Kidney glomerular epithelial cell (primary cell): ENCODE results near the gene RNF215.
A peak's percentile ranks its signal among the peaks of the same experiment; 100 is the strongest.

Experiments used
- DNase-seq: peaks from one replicate; lab custom pipeline; 2025; lab: John Stamatoyannopoulos, UW

The RNF215 gene

DNA sequence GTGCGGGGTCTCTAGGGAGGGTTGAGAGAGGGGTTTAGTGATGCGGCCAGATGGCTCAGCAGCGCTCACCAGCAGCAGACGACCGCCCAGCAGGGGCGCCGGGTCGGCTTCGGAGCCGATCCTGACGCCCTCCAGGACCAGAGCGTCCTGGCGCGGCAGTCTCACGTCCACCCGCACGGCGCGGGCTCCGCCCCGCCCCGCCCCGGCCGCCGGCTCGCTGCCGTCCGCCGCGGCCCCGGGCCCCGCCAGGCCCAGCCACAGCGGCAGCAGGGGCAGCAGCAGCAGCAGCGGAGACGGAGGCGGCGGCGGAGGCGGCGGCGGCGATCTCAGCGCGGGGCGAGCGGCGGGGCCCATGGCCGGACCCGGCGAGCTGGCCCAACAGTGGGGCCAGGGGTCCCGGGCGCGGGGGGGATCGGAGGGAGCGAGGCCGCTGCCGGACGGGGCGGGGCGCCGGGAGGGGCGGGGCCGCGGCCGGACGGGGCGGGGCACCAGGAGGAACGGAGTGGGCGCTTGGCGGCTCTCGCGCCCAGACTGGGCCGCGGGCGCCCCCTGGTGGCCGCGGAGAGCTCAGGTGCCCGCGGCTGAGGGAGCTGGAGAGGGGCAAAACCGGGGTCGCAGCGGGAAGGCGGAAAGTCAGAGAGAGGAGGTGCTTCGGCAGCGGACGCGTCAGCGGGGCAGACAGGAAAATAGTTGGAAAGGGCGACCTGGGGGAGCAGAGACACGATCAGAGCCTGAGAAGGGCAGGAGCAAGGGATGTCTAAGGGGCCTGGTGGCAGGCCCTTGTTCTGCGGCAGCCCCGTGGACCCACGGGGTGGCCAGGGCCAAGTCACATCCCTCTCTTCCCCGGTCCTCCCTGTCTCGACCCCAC is at the start of gene RNF215:
Gene RNF215, minus strand, starts transcription at position 452 of the 868 bp plus-strand sequence. Its CDS starts 98 bp downstream, at position 354.
- peak; percentile 66 for DNase-seq

- DNase-seq, result no peak
Measured at GRCh38 chr22:30436196-30436595, 49.0 kb upstream of the RNF215 start.

- no peak for DNase-seq
Measured at GRCh38 chr22:30435674-30436126, 48.5 kb upstream of the RNF215 start.

GRCh38 chr22:30434843-30435242 is 47.6 kb upstream of the RNF215 start:
- DNase-seq, result no peak

DNA sequence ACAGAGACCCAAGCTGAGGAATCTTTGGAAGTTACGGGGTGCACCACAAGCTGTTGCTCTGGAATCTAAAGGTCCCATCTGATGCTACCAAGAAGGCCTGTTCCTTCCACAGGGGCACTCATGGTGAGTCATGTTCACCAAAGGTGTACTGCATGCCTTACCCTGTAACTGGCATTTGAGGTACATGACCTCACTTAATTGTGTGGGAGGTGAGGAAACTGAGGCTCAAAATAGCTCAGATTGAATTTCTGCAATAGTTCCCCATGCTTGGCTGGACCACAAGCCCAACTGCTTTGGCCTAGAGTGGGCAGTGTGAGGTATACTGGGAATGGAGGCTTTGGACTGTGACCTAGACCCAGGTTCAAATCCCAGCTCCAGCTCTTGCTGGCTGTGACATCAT is 46.6 kb upstream of the RNF215 start:
- DNase-seq, result no peak

DNA sequence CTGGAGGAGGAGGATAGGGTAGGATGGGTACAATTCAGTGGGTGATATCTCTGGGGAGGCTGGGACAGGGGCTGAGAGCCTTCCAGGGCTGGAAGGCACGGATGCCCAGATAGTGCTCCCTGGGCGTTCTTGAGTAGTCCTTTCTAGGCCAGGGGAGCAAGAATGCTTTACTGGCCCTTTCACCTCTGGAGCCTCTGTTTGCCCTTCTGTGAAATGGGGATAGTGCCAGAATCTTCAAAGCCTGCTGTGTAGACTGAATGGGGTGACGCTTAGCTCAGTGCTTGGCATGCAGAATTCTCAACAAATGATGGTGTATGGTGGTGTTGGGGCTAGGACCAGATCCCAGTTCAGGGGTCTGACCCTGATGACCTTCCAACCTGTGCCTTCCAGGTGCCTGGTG is 46.0 kb upstream of the RNF215 start:
- DNase-seq, result no peak

DNA sequence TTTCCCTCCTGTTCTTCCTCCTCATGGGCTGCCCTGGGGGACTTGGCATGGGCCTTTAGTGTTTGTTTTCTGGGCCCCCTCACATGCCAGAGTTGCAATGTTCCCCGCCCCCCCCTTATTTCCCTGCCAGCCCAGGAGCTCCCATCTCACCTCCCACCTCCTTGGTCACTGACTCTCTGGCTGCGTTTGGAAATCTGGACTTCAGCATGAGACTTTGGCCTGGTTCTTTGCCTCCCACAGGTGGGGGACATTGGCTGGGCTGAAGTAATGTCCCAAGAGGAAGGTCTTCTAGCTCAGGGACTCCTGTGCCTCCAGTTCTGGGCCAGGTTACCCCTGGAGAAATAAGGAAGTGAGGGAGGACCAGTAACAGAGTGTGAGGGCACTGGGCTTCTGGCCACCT is 45.3 kb upstream of the RNF215 start:
- DNase-seq, result no peak

- DNase-seq, result no peak
Measured at GRCh38 chr22:30432096-30432495, 44.9 kb upstream of the RNF215 start.

- no peak for DNase-seq
Measured at GRCh38 chr22:30430933-30431332, 43.7 kb upstream of the RNF215 start.

GRCh38 chr22:30429887-30430286 is 42.7 kb upstream of the RNF215 start:
- DNase-seq, result no peak

- DNase-seq, result no peak
Measured at GRCh38 chr22:30427871-30428270, 40.7 kb upstream of the RNF215 start.

DNA sequence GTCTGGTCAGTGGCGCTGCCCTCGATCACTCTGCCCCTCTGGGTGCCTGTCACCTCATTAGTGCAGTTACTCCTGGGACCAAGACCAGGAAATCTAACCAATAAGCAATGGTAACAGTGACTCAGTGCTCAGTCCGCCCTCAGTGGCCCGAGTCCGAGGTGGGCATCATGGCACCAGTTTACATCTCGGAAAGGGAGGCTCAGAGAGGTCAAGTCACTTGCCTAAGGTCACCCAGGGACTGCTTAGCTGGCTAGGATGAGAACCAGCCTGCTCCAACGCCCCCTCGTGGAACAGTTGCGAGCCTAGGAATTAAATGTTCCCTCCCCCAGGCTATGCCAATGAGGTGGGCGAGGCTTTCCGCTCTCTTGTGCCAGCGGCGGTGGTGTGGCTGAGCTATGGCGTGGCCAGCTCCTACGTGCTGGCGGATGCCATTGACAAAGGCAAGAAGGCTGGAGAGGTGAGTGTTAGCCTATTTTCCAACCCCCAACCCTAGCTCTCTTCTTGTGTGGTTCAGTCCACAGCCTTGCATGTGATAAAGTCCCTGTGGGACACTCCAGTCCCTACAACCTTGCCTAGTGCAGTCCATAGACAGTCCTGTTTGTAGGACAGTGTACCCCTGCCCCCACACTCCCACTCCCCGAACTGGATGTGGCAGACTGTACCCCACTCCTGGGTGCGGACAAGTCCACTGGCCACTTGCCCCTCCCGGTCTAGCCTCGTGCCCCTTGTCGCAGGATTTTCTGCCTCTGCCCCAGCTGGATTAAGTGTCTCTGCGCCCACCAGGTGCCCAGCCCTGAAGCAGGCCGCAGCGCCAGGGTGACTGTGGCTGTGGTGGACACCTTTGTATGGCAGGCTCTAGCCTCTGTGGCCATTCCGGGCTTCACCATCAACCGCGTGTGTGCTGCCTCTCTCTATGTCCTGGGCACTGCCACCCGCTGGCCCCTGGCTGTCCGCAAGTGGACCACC is 39.5 kb upstream of the RNF215 start:
- DNase-seq, result peak; percentile 63

DNA sequence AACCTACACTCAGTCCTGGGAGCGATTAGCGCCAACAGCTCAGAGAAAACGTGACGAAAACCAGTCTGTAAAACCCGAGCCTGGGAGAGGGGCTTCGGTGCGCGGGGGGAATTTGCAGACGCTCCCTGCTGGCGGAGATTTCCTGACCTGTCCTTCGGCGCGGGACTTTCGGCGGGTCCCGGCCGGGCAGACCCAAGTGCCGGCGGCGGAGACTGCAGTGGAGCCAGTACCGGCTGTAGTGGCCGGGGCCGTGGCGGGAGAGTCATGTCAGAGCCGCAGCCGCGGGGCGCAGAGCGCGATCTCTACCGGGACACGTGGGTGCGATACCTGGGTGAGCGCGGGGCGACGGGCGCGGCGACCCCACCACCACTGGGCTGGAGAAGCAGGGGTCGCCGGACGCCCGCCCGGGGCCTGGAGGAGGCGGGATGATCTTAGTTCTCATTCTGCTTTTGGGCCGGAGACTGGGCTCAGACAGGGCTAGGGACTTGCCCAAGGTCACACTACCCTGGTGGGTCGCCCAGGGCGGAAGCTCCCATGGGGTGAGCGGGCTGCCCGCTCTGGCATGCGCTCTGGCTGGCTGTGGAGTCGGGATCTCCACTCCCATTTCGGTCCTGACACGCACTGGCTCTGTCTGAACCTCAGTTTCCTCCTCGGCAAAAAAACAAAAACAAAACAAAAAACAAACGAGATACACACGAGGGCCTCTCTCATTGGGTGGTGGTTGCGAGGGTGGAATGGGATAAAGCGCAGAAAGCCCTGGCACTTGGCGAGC is 38.6 kb upstream of the RNF215 start, which contains the start of gene MTFP1:
Gene MTFP1, plus strand, starts transcription at position 153 of the 772 bp plus-strand sequence. Its CDS starts 112 bp downstream, at position 265.
- peak; percentile 60 for DNase-seq

GRCh38 chr22:30425327-30425615 is 38.1 kb upstream of the RNF215 start:
- peak; percentile 45 for DNase-seq

GRCh38 chr22:30424534-30425326 is 37.5 kb upstream of the RNF215 start:
- DNase-seq, result peak; percentile 31

DNA sequence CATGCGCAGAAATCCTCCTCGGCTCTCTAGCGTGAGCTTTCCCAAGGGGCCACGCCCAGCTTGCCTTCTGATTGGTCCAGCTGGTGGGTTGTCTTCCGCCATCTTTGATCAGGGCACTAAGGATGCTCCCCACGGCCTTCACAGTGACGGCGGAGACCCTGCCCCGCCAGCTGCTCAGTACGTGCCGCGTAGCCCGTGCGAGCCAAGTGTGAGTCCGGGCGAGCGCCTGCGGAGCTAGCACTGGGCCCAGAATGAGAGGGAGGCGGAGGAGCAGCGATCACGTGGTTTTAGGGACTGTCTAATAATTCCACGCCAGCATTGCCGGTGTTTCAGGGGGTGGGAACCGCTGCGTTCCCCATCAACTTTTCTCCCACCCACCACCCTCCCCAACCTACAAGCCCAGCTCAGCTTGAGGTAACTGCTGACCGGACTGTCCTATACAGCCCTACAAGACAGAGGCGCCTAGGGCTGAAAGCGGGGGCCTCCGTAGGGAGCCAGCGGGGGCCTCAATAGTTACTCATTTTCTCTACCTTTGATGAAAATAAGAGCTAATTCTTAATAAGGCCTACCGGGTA is 36.8 kb upstream of the RNF215 start:
- DNase-seq, result peak; percentile 98

GRCh38 chr22:30423301-30423958 is 36.2 kb upstream of the RNF215 start:
- DNase-seq, result peak; percentile 84

DNA sequence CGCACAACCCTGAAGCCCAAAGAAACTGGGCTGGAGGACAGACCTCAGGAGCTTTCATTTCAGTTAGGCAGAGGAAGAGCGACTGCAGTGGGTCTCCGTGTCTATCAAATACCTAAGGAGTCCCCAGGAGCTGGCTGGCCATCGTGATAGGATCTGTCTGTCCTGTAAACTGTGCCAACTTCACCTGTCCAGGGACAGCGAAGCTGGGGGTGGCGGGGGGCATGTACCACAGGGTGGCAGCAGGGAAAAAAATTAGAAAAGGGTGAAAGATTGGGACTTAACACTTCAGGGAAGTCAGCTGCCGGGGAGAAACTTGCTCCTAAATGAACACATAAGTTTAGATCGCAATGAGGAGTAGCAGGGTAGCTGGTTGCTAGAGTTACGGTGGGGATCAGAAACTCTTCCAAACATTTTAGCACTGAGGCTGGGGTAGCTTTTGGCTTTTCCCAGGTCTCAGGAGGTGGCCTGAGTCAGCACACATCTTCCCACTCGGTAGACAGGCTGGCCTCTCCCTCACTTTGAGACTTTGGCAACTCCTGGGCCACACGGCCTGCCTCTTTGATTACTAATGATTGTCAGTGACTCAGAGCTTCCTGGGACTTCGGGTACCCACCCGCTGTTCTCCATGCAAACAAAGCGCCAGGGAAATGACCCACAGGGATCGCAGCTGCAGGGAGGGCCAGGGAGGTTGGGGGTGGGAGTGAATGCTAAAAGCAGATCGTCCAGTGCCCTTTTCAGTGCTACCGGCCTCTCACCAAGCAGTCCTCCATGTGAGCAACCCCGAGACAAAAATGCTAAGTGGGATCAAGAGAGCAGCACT is 35.5 kb upstream of the RNF215 start:
- DNase-seq, result peak; percentile 94
